ENCODE results near the gene TMEM89. TPM values are rescaled to one million over a fixed set of nuclear protein-coding genes. Genes with fewer than 3 reads are reported as not detected.

TMEM89 gene
- total and polyA plus RNA-seq, 5 donors from 2014 or later, result not detected

GRCh38 chr3:48600711-48601621 lies 20.6 kb downstream of the TMEM89 start:
- peaks cover 37% of the 10 kb centered on the region for H3K36me3 Mint-ChIP-seq
- H3K9me3 ChIP-seq (ENCODE audit: control insufficient read depth in 2 of 2, low read length in 2 of 2), result no peaks in the 10 kb centered on the region
- no peak overlapping the region for H3K27ac Mint-ChIP-seq
- H3K4me3 Mint-ChIP-seq, result no peak overlapping the region
- H3K4me1 ChIP-seq (ENCODE audit: control insufficient read depth, insufficient read depth, low read length, poor library complexity, severe bottlenecking), result no peaks in the 10 kb centered on the region
- H3K9me3 Mint-ChIP-seq, result no peaks in the 10 kb centered on the region
- H3K4me3 ChIP-seq (ENCODE audit: low read depth, low read length), result no peak overlapping the region
- peaks cover under 1% of the 10 kb centered on the region for H3K27me3 Mint-ChIP-seq
- no peaks in the 10 kb centered on the region for H3K27me3 ChIP-seq (ENCODE audit: control insufficient read depth, insufficient read depth, low read length)
- peaks cover 0 to 10% (median 3%) of the 10 kb centered on the region in 4 donors for H3K4me1 Mint-ChIP-seq
- peaks cover 62% of the 10 kb centered on the region for H3K36me3 ChIP-seq (ENCODE audit: control insufficient read depth, insufficient read depth, low read length)
- H3K27ac ChIP-seq (ENCODE audit: insufficient read depth, low read length, poor library complexity, severe bottlenecking), result no peak overlapping the region
- no peak for DNase-seq
- ATAC-seq (ENCODE audit: low read depth in 2 of 2), result no peak

- no peak for ATAC-seq (ENCODE audit: low read depth in 2 of 2)
- H3K9me3 Mint-ChIP-seq, result no peaks in the 10 kb centered on the region
- H3K36me3 Mint-ChIP-seq, result peaks cover 27% of the 10 kb centered on the region
- H3K4me3 Mint-ChIP-seq, result no peak overlapping the region
- Histone ChIP-seq H3K4me3 (ENCODE audit: low read depth, low read length) (no peak overlapping the region), H3K27ac (ENCODE audit: insufficient read depth, low read length, poor library complexity, severe bottlenecking) (no peak overlapping the region), H3K9me3 (ENCODE audit: control insufficient read depth in 2 of 2, low read length in 2 of 2) (no peaks in the 10 kb centered on the region), H3K36me3 (ENCODE audit: control insufficient read depth, insufficient read depth, low read length) (peaks cover 50% of the 10 kb centered on the region), H3K4me1 (ENCODE audit: control insufficient read depth, insufficient read depth, low read length, poor library complexity, severe bottlenecking) (peaks cover 5% of the 10 kb centered on the region), H3K27me3 (ENCODE audit: control insufficient read depth, insufficient read depth, low read length) (no peaks in the 10 kb centered on the region)
- H3K27me3 Mint-ChIP-seq, result peaks cover 7% of the 10 kb centered on the region
- DNase-seq, result no peak
- no peak overlapping the region for H3K27ac Mint-ChIP-seq
- peaks cover 0 to 10% (median under 1%) of the 10 kb centered on the region in 4 donors for H3K4me1 Mint-ChIP-seq
Observed at GRCh38 chr3:48599509-48600285, 21.9 kb downstream of the TMEM89 start.

DNA sequence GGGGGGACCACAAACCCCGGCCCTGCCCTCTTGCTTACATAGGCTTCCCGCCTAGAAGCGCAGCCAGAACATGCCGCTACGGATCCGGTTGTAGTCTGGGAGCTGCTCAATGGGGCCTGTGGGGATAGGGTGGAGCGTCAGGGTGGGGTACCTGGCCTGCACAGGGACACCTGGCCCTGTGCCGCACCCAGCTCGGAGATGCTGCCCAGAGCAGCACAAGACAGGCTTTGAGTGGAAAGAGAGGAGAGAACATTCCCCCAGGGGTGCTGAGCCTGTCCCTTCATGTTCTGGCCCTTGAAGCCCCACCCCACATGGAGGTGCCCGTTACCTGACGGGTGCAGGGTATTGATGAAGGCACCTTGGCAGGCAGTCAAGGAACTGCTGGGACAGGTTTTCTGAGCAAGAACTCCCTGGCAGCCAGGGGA lies 22.5 kb downstream of the TMEM89 start:
- Mint-ChIP-seq H3K9me3 (no peaks in the 10 kb centered on the region), H3K27ac (no peak overlapping the region), H3K27me3 (peaks cover 11% of the 10 kb centered on the region), H3K4me3 (no peak overlapping the region), H3K4me1 (peaks cover 0 to 13% (median under 1%) of the 10 kb centered on the region in 4 donors), H3K36me3 (peaks cover 24% of the 10 kb centered on the region)
- H3K9me3 ChIP-seq (ENCODE audit: control insufficient read depth in 2 of 2, low read length in 2 of 2), result no peaks in the 10 kb centered on the region
- no peak overlapping the region for H3K27ac ChIP-seq (ENCODE audit: insufficient read depth, low read length, poor library complexity, severe bottlenecking)
- no peak for ATAC-seq (ENCODE audit: low read depth in 2 of 2)
- no peak for DNase-seq
- H3K36me3 ChIP-seq (ENCODE audit: control insufficient read depth, insufficient read depth, low read length), result peaks cover 44% of the 10 kb centered on the region
- H3K4me1 ChIP-seq (ENCODE audit: control insufficient read depth, insufficient read depth, low read length, poor library complexity, severe bottlenecking), result peaks cover 5% of the 10 kb centered on the region
- H3K4me3 ChIP-seq (ENCODE audit: low read depth, low read length), result no peak overlapping the region
- H3K27me3 ChIP-seq (ENCODE audit: control insufficient read depth, insufficient read depth, low read length), result no peaks in the 10 kb centered on the region

DNA sequence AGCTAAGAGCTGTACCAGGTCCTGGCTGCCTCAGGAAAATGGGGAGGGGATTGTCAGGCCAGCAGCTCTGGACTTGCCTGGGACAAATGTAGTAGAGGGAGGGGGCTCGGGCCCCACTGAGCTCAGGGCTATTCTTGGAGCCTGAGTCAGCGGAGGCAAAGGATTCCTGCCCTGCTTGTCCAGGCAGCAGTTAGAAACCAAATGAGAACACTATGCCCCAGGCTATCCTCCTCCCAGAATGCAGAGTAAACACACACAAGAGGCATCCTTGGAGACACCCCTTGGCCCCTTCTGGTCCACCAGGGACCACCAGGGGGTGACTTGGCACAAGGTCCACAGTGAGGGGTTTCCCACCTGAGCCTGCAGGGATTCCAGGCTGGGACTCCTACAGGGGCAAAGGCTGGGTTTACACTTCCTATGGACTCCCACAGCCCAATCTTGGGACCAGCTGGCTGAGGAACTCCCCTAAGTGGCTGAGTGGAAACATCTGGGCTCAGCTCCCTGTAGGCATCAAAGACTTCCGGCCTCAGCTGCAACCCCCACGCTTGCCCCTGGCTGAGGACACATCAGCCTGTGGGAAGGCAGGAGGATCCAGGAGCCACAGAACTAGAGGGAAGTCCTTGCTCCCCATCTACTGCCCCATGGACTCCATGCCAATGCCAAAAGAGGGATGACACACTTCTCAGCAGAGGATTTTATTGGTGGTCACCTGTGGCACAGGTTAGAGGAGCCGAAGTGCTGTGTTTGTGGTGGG lies 23.1 kb downstream of the TMEM89 start:
- no peaks in the 10 kb centered on the region for H3K9me3 ChIP-seq (ENCODE audit: control insufficient read depth in 2 of 2, low read length in 2 of 2)
- H3K27me3 ChIP-seq (ENCODE audit: control insufficient read depth, insufficient read depth, low read length), result no peaks in the 10 kb centered on the region
- peaks cover 5% of the 10 kb centered on the region for H3K4me1 ChIP-seq (ENCODE audit: control insufficient read depth, insufficient read depth, low read length, poor library complexity, severe bottlenecking)
- ATAC-seq (ENCODE audit: low read depth in 2 of 2), result no peak
- no peak overlapping the region for H3K27ac ChIP-seq (ENCODE audit: insufficient read depth, low read length, poor library complexity, severe bottlenecking)
- Mint-ChIP-seq H3K4me1 (peaks cover 0 to 13% (median under 1%) of the 10 kb centered on the region in 4 donors), H3K27ac (no peak overlapping the region), H3K36me3 (peaks cover 24% of the 10 kb centered on the region), H3K9me3 (peaks cover 0 to 2% (median 0%) of the 10 kb centered on the region in 7 donors), H3K4me3 (no peak overlapping the region), H3K27me3 (peaks cover 12% of the 10 kb centered on the region)
- no peak overlapping the region for H3K4me3 ChIP-seq (ENCODE audit: low read depth, low read length)
- DNase-seq, result no peak
- peaks cover 38% of the 10 kb centered on the region for H3K36me3 ChIP-seq (ENCODE audit: control insufficient read depth, insufficient read depth, low read length)

DNA sequence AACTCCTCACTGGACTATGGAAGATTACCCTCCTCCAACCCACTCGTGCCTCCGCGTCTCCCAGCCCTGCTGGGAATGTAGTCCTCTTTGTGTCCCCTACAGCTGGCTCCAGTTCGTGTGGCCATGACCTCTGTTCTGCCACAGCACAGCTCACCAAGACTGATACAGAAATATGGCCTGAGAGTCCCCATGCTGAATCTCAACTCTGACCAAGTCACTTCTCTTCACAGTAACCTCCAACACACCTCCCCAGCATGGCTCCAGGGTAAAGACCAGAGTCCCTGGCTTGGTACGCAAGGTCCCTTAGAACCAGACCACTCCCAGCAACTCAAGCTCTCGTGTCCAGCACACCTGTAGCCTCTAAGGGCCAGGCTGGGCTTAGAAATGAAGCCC lies 24.2 kb downstream of the TMEM89 start:
- H3K27ac Mint-ChIP-seq, result peak overlapping the region in 2 of 3 donors; percentile 62
- Histone ChIP-seq H3K36me3 (ENCODE audit: control insufficient read depth, insufficient read depth, low read length) (peaks cover 28% of the 10 kb centered on the region), H3K4me3 (ENCODE audit: low read depth, low read length) (no peak overlapping the region), H3K27me3 (ENCODE audit: control insufficient read depth, insufficient read depth, low read length) (no peaks in the 10 kb centered on the region), H3K27ac (ENCODE audit: insufficient read depth, low read length, poor library complexity, severe bottlenecking) (no peak overlapping the region), H3K9me3 (ENCODE audit: control insufficient read depth in 2 of 2, low read length in 2 of 2) (no peaks in the 10 kb centered on the region), H3K4me1 (ENCODE audit: control insufficient read depth, insufficient read depth, low read length, poor library complexity, severe bottlenecking) (peaks cover 5% of the 10 kb centered on the region)
- H3K36me3 Mint-ChIP-seq, result peaks cover 16% of the 10 kb centered on the region
- DNase-seq, result no peak
- no peak overlapping the region for H3K4me3 Mint-ChIP-seq
- no peak for ATAC-seq (ENCODE audit: low read depth in 2 of 2)
- H3K27me3 Mint-ChIP-seq, result peaks cover 12% of the 10 kb centered on the region
- H3K4me1 Mint-ChIP-seq, result peaks cover 0 to 16% (median under 1%) of the 10 kb centered on the region in 4 donors
- H3K9me3 Mint-ChIP-seq, result peaks cover 0 to 2% (median 0%) of the 10 kb centered on the region in 7 donors

GRCh38 chr3:48596676-48597407 lies 24.7 kb downstream of the TMEM89 start:
- H3K36me3 ChIP-seq (ENCODE audit: control insufficient read depth, insufficient read depth, low read length), result peaks cover 25% of the 10 kb centered on the region
- peak overlapping the region in 2 of 3 donors; percentile 62 for H3K27ac Mint-ChIP-seq
- H3K27me3 ChIP-seq (ENCODE audit: control insufficient read depth, insufficient read depth, low read length), result no peaks in the 10 kb centered on the region
- peaks cover 14% of the 10 kb centered on the region for H3K36me3 Mint-ChIP-seq
- peaks cover 12% of the 10 kb centered on the region for H3K27me3 Mint-ChIP-seq
- H3K9me3 ChIP-seq (ENCODE audit: control insufficient read depth in 2 of 2, low read length in 2 of 2), result no peaks in the 10 kb centered on the region
- no peak overlapping the region for H3K27ac ChIP-seq (ENCODE audit: insufficient read depth, low read length, poor library complexity, severe bottlenecking)
- H3K9me3 Mint-ChIP-seq, result peaks cover 0 to 2% (median 0%) of the 10 kb centered on the region in 7 donors
- H3K4me1 ChIP-seq (ENCODE audit: control insufficient read depth, insufficient read depth, low read length, poor library complexity, severe bottlenecking), result peaks cover 5% of the 10 kb centered on the region
- ATAC-seq (ENCODE audit: low read depth in 2 of 2) (no peak), DNase-seq (no peak)
- no peak overlapping the region for H3K4me3 ChIP-seq (ENCODE audit: low read depth, low read length)
- H3K4me3 Mint-ChIP-seq, result peak overlapping the region in 1 of 4 donors; percentile 23
- H3K4me1 Mint-ChIP-seq, result peaks cover 0 to 16% (median under 1%) of the 10 kb centered on the region in 4 donors

- Mint-ChIP-seq H3K9me3 (peaks cover 0 to 2% (median 0%) of the 10 kb centered on the region in 7 donors), H3K4me3 (no peak overlapping the region), H3K4me1 (peaks cover 0 to 16% (median under 1%) of the 10 kb centered on the region in 4 donors), H3K27me3 (peaks cover 13% of the 10 kb centered on the region), H3K36me3 (peaks cover 14% of the 10 kb centered on the region), H3K27ac (no peak overlapping the region)
- Histone ChIP-seq H3K4me3 (ENCODE audit: low read depth, low read length) (no peak overlapping the region), H3K36me3 (ENCODE audit: control insufficient read depth, insufficient read depth, low read length) (peaks cover 21% of the 10 kb centered on the region), H3K27ac (ENCODE audit: insufficient read depth, low read length, poor library complexity, severe bottlenecking) (no peak overlapping the region), H3K9me3 (ENCODE audit: control insufficient read depth in 2 of 2, low read length in 2 of 2) (no peaks in the 10 kb centered on the region), H3K27me3 (ENCODE audit: control insufficient read depth, insufficient read depth, low read length) (no peaks in the 10 kb centered on the region), H3K4me1 (ENCODE audit: control insufficient read depth, insufficient read depth, low read length, poor library complexity, severe bottlenecking) (peaks cover 5% of the 10 kb centered on the region)
- DNase-seq, result no peak
- ATAC-seq (ENCODE audit: low read depth in 2 of 2), result no peak
Observed at GRCh38 chr3:48596157-48596556, 25.4 kb downstream of the TMEM89 start.

Measured in CD4-positive, CD25-positive, alpha-beta regulatory T cell (primary cell).